Activated CD8-positive, alpha-beta T cell treated with anti-CD3 and anti-CD28 coated beads for 36 hours (primary cell): ENCODE data around the gene RGS19. TPM values are rescaled to one million over a fixed set of nuclear protein-coding genes. Genes with fewer than 3 reads are reported as not detected.

Experiments
- ATAC-seq: fragments of 200-7000 bp; cut with Tn5 transposase; one replicate; pipeline ENCODE4 v1.10.0; 2021; ENCODE audit warnings: mild to moderate bottlenecking, moderate library complexity
- CTCF ChIA-PET: fragments of 350-600 bp; sonication (Branson Sonifier 250); formaldehyde crosslinking; loops from one replicate; lab custom pipeline; 2021; ENCODE audit warnings: antibody characterized with exemption; lab: Charles Lee
- POLR2A ChIA-PET: fragments of 350-600 bp; sonication (Branson Sonifier 250); formaldehyde crosslinking; loops from one replicate; lab custom pipeline; 2021; ENCODE audit warnings: antibody characterized with exemption; lab: Charles Lee
- DNase-seq: peaks from one replicate; pipeline ENCODE4 v3.0.0-alpha.2; 2020
- H3K27ac Mint-ChIP-seq: one replicate; pipeline ENCODE4 v1.8.0; 2021; ENCODE audit warnings: mild to moderate bottlenecking, mixed read lengths
- H3K27me3 Mint-ChIP-seq: one replicate; pipeline ENCODE4 v1.8.0; 2021; ENCODE audit warnings: mixed read lengths
- H3K36me3 Mint-ChIP-seq: one replicate; pipeline ENCODE4 v1.8.0; 2021; ENCODE audit warnings: low read depth, mixed read lengths
- H3K4me1 Mint-ChIP-seq: one replicate; pipeline ENCODE4 v1.8.0; 2021; ENCODE audit warnings: low read depth, mixed read lengths
- H3K4me3 Mint-ChIP-seq: one replicate; pipeline ENCODE4 v1.8.0; 2021; ENCODE audit warnings: mild to moderate bottlenecking, moderate library complexity, mixed read lengths
- H3K9me3 Mint-ChIP-seq: one replicate; pipeline ENCODE4 v1.8.0; 2021; ENCODE audit warnings: mixed read lengths
- intact Hi-C: fragments of 100-400 bp; cut with micrococcal nuclease; formaldehyde crosslinking; loops from one replicate; pipeline ENCODE4 v1.10.0; 2022
- total RNA-seq, 2 experiments: library from RNA; stranded (reverse); gene quantifications; one replicate each; pipeline ENCODE4 v1.2.3, GENCODE V29; 2021
- TF ChIP-seq, protein P1 (sequence below): fragments of 200-600 bp; IDR thresholded peaks from one replicate; pipeline ENCODE4 v1.8.0; 2022; ENCODE audit warnings: antibody characterized with exemption, mild to moderate bottlenecking

The RGS19 gene
- total RNA-seq, 2 experiments from 2014 or later, result 42.5 to 44.1 TPM

GRCh38 chr20:64111841-64112641 lies 32.7 kb upstream of the RGS19 start:
- ChIA-PET CTCF (interaction anchor here (0.7 to 1.4 kb wide), 3 partner anchors 9 to 28 kb away, joined by 3 to 5 read pairs (median 4); partner anchors contain the start of gene LKAAEAR1), POLR2A (no interaction called here)
- no peak for DNase-seq
- intact Hi-C loops, result no loop called here
- Mint-ChIP-seq H3K4me3 (no peak overlapping the region), H3K36me3 (no peaks in the 10 kb centered on the region), H3K27me3 (no peaks in the 10 kb centered on the region), H3K4me1 (peaks cover 4% of the 10 kb centered on the region), H3K27ac (no peak overlapping the region), H3K9me3 (no peaks in the 10 kb centered on the region)
- TF ChIP-seq, protein P1, sequence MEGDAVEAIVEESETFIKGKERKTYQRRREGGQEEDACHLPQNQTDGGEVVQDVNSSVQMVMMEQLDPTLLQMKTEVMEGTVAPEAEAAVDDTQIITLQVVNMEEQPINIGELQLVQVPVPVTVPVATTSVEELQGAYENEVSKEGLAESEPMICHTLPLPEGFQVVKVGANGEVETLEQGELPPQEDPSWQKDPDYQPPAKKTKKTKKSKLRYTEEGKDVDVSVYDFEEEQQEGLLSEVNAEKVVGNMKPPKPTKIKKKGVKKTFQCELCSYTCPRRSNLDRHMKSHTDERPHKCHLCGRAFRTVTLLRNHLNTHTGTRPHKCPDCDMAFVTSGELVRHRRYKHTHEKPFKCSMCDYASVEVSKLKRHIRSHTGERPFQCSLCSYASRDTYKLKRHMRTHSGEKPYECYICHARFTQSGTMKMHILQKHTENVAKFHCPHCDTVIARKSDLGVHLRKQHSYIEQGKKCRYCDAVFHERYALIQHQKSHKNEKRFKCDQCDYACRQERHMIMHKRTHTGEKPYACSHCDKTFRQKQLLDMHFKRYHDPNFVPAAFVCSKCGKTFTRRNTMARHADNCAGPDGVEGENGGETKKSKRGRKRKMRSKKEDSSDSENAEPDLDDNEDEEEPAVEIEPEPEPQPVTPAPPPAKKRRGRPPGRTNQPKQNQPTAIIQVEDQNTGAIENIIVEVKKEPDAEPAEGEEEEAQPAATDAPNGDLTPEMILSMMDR, result no peak
- no peak for ATAC-seq

DNA sequence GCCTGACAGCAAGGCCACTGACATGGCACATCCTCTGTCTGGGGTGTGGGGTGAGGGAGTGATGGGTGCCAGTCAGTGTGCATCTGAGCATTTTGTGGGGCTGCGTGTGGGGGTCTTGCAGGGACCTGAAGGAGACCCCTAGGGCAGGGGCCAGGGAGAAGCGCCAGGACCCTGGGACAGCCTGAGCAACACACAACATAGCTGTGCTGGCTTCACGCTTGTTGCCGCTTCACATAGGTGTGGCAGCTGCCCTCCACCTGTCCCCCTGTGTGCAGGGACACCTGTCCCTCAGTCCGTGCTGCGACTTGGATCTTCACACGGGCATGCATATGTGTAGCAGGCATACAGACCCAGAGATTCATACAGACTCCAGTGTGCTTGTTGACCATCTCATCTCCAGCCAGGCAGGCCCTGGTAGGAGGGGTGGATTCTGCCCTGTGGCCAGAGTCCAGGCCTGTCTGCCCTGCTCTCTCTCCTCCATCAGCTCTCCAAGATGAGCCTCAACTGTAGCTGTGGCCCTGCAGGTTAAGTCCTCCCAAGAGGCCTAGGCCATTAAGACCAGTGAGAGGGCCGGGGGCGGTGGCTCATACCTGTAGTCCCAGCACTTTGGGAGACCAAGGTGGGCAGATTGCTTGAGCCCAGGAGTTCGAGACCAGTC lies 31.2 kb upstream of the RGS19 start:
- H3K4me3 Mint-ChIP-seq, result no peak overlapping the region
- POLR2A ChIA-PET, result no interaction called here
- CTCF ChIA-PET, result no interaction called here
- H3K9me3 Mint-ChIP-seq, result no peaks in the 10 kb centered on the region
- ATAC-seq, result no peak
- peaks cover 4% of the 10 kb centered on the region for H3K4me1 Mint-ChIP-seq
- no peak overlapping the region for H3K27ac Mint-ChIP-seq
- intact Hi-C loops, result no loop called here
- no peaks in the 10 kb centered on the region for H3K27me3 Mint-ChIP-seq
- H3K36me3 Mint-ChIP-seq, result no peaks in the 10 kb centered on the region
- no peak for DNase-seq
- TF ChIP-seq, protein P1, result no peak

DNA sequence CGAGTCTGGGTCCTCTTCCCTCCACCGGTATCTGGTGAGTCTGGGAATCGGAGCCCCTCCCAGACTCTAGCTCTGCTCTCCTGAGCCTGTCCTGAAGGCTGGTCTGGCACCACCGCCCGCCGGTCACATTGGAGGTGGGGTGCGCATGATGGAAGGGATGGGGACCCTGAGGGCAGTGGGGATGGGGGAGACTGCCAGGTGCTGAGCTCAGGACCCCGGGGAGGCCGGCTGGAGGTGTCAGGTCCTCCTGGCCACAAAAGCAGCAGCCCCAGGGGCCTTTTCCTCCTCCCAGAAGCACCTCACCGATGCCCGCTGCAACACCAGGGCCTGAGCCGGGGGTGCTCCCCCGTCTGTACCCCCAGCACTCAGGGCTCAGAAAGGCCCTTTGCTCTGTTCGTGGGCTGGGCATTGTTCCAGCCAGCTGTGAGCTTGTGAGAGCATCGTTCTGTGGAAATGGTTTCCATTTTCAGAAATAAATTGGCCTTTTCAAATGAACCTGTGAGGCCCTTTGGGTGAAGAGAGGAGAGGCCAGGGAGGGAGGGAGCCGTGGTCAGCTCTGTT lies 30.6 kb upstream of the RGS19 start:
- Mint-ChIP-seq H3K27me3 (no peaks in the 10 kb centered on the region), H3K36me3 (no peaks in the 10 kb centered on the region), H3K9me3 (no peaks in the 10 kb centered on the region), H3K27ac (no peak overlapping the region), H3K4me3 (no peak overlapping the region), H3K4me1 (peaks cover 4% of the 10 kb centered on the region)
- ChIA-PET CTCF (interaction anchor here (0.6 to 1.0 kb wide), 3 partner anchors 10 to 133 kb away, joined by 3 read pairs; no protein-coding TSS in a partner anchor), POLR2A (no interaction called here)
- intact Hi-C loops, result no loop called here
- DNase-seq (no peak), ATAC-seq (no peak)
- TF ChIP-seq, protein P1, result no peak

GRCh38 chr20:64108731-64109681 lies 29.7 kb upstream of the RGS19 start:
- TF ChIP-seq, protein P1, result no peak
- intact Hi-C loops, result no loop called here
- Mint-ChIP-seq H3K9me3 (no peaks in the 10 kb centered on the region), H3K27ac (no peak overlapping the region), H3K36me3 (no peaks in the 10 kb centered on the region), H3K4me1 (peaks cover 4% of the 10 kb centered on the region), H3K4me3 (no peak overlapping the region), H3K27me3 (no peaks in the 10 kb centered on the region)
- POLR2A ChIA-PET, result interaction anchor here (0.7 kb wide), 1 partner anchor 108 kb away, joined by 4 read pairs; no protein-coding TSS in a partner anchor
- CTCF ChIA-PET, result interaction anchor here (0.7 to 1.0 kb wide), 2 partner anchors 9 to 26 kb away, joined by 3 read pairs; no protein-coding TSS in a partner anchor
- no peak for ATAC-seq
- DNase-seq, result no peak
